HepG2 (cell line): ENCODE measurements around the gene DOLK. TPM values are rescaled to one million over a fixed set of nuclear protein-coding genes. Genes with fewer than 3 reads are reported as not detected.

Experiments used
- HOXA7 ChIP-seq: sonication (generic); formaldehyde crosslinking; IDR thresholded peaks from 2 replicates; pipeline ENCODE4 v1.8.1; 2022; ENCODE audit warnings: mild to moderate bottlenecking, missing genetic modification reagents, moderate library complexity
- KLF16 ChIP-seq, 2 experiments: sonication (generic) in 1 of 2; formaldehyde crosslinking in 1 of 2; IDR thresholded peaks; 2 replicates each; pipeline versions ENCODE4 v1.6.1 to v1.8.0; 2016 to 2023; ENCODE audit warnings: missing genetic modification reagents in 2 of 2, missing compliant biosample characterization in 1 of 2
- MBNL3 ChIP-seq: fragments of 250-450 bp; sonication (Bioruptor Pico); conservative IDR thresholded peaks from 2 replicates; pipeline ENCODE4 v1.8.0; 2022; ENCODE audit warnings: mild to moderate bottlenecking, inconsistent platforms
- NR2F6 ChIP-seq, 2 experiments: IDR thresholded peaks; 2 replicates each; pipeline ENCODE4 v1.6.1; 2016; ENCODE audit warnings: antibody characterized with exemption in 1 of 2, mild to moderate bottlenecking in 1 of 2
- POLR2G ChIP-seq: fragments of 200-400 bp; formaldehyde crosslinking; IDR thresholded peaks from 2 replicates; pipeline ENCODE4 v1.6.1; 2018; ENCODE audit warnings: mild to moderate bottlenecking, low read depth, low read length, moderate library complexity
- SETDB1 ChIP-seq: sonication (generic); formaldehyde crosslinking; IDR thresholded peaks from 2 replicates; pipeline ENCODE4 v1.5.1; 2020; ENCODE audit warnings: missing genetic modification reagents, mild to moderate bottlenecking, borderline replicate concordance
- SIN3B ChIP-seq: fragments of 150-350 bp; IDR thresholded peaks from 2 replicates; pipeline ENCODE4 v1.6.1; 2014; ENCODE audit warnings: low read length
- TP53 ChIP-seq: sonication (generic); formaldehyde crosslinking; conservative IDR thresholded peaks from 2 replicates; pipeline ENCODE4 v1.4.0; 2020; ENCODE audit warnings: missing genetic modification reagents
- WIZ ChIP-seq: sonication (generic); formaldehyde crosslinking; IDR thresholded peaks from 2 replicates; pipeline ENCODE4 v1.5.1; 2020; ENCODE audit warnings: mild to moderate bottlenecking, missing genetic modification reagents
- ZC3H4 ChIP-seq: sonication (generic); formaldehyde crosslinking; IDR thresholded peaks from 2 replicates; pipeline ENCODE4 v1.4.0; 2020; ENCODE audit warnings: missing genetic modification reagents, borderline replicate concordance
- ZNF33B ChIP-seq: sonication (generic); formaldehyde crosslinking; IDR thresholded peaks from 2 replicates; pipeline ENCODE4 v1.5.1; 2020; ENCODE audit warnings: mild to moderate bottlenecking, missing genetic modification reagents
- ZNF34 ChIP-seq: sonication (generic); formaldehyde crosslinking; IDR thresholded peaks from 2 replicates; pipeline ENCODE4 v1.4.0; 2020; ENCODE audit warnings: mild to moderate bottlenecking, missing genetic modification reagents, borderline replicate concordance
- ZNF441 ChIP-seq: sonication (generic); formaldehyde crosslinking; IDR thresholded peaks from 2 replicates; pipeline ENCODE4 v1.7.0; 2021; ENCODE audit warnings: missing genetic modification reagents, borderline replicate concordance
- ZNF510 ChIP-seq: sonication (generic); formaldehyde crosslinking; IDR thresholded peaks from 2 replicates; pipeline ENCODE4 v1.4.0; 2020; ENCODE audit warnings: low read depth, mild to moderate bottlenecking, missing genetic modification reagents
- ZNF564 ChIP-seq: sonication (generic); formaldehyde crosslinking; IDR thresholded peaks from 2 replicates; pipeline ENCODE4 v1.8.1; 2023; ENCODE audit warnings: mild to moderate bottlenecking, missing genetic modification reagents
- ZNF674 ChIP-seq: sonication (generic); formaldehyde crosslinking; IDR thresholded peaks from 2 replicates; pipeline ENCODE4 v1.5.0; 2020; ENCODE audit warnings: low read depth, mild to moderate bottlenecking, missing genetic modification reagents
- ZNF773 ChIP-seq: sonication (generic); formaldehyde crosslinking; IDR thresholded peaks from 2 replicates; pipeline ENCODE4 v1.4.0; 2020; ENCODE audit warnings: missing genetic modification reagents, borderline replicate concordance
- ZNF790 ChIP-seq: sonication (generic); formaldehyde crosslinking; IDR thresholded peaks from 2 replicates; pipeline ENCODE4 v1.8.0; 2022; ENCODE audit warnings: missing genetic modification reagents, mild to moderate bottlenecking, borderline replicate concordance
- polyA plus RNA-seq, 8 experiments: library from polyadenylated mRNA; depleted of rRNA in 3 of 8; stranded (reverse) in 7 of 8; unstranded in 1 of 8; fragments of >200 nt; fragmentation: Illumina TruSeq in 4 of 8; extraction: Trizol in 4 of 8; gene quantifications; 2 replicates each; pipeline versions ENCODE4 v1.2.1 to v1.2.3, GENCODE V29; 2011 to 2016; ENCODE audit warnings: low read depth in 4 of 8, missing spikeins in 1 of 8, mixed read lengths in 1 of 8; ENCODE audit not compliant: insufficient read depth in 1 of 8
- total RNA-seq, 5 experiments: library from RNA; depleted of rRNA; stranded (reverse); fragments of >200 nt; fragmentation: Illumina TruSeq; extraction: Trizol; gene quantifications; 2 replicates each; pipeline ENCODE4 v1.2.3, GENCODE V29; 2016; ENCODE audit warnings: low read depth in 1 of 5
- TF ChIP-seq, protein P1 (sequence below): sonication (generic); formaldehyde crosslinking; IDR thresholded peaks from 2 replicates; pipeline ENCODE4 v1.4.0; 2020; ENCODE audit warnings: missing genetic modification reagents, borderline replicate concordance
- TF ChIP-seq, protein P2 (sequence below): sonication (generic); formaldehyde crosslinking; IDR thresholded peaks from 2 replicates; pipeline ENCODE4 v1.5.0; 2020; ENCODE audit warnings: missing genetic modification reagents
- TF ChIP-seq, protein P3 (sequence below): sonication (generic); formaldehyde crosslinking; IDR thresholded peaks from 2 replicates; pipeline ENCODE4 v1.5.1; 2020; ENCODE audit warnings: mild to moderate bottlenecking, missing genetic modification reagents, moderate library complexity
- TF ChIP-seq, protein P4 (sequence below): sonication (generic); formaldehyde crosslinking; IDR thresholded peaks from 2 replicates; pipeline ENCODE4 v1.5.0; 2020; ENCODE audit warnings: missing genetic modification reagents

Gene DOLK
- total and polyA plus RNA-seq, 2 of the 13 experiments (the other 11 are each of a cell fraction or from before 2014, with no cell fraction given): 15.4 to 18.7 TPM

DNA sequence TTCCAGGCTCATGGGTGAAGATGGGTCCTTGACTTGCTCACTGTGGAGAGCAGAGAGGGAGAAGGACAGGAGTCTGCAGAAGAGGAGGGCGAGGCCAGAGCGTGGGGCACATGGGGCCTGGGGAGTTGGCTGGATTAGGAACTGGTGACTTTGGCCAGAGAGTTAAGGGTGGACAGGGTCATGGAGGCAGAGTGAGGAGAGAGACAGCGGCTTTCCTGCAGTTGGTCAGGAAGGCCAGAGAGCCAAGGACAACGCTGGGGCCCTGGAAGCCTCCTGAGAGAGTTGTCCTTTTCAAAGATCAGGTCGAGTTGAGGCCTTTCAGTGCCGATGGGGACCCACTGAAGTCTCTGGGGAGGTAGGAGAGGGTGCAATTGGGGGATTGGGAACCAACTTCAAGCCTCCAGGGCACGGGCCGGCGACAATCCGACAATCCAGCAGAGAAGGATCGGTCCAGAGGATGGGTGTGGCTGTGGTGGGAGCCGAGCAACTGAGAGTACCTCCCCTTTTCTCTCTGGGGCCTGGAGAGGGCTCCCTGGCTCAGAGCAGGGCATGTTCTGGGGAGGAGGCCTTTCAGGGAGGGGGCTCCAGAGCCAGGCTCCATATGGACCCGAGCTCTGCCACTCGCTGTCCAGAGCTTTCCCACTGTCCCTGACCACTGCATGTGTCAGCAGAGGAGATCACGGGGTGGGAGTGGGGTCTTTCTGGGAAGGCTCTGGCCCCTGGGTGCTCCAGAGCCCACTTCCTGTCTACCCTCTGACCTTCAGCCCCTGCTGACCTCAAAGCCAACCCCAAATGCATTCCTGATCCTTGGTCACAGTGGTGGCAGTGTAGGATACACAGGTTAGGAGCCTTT, 34.1 kb downstream of the DOLK start (continued):
- TF ChIP-seq ZC3H4 (CRISPR knock-in tag) (no peak), ZNF674 (CRISPR knock-in tag) (no peak), ZNF564 (no peak), KLF16 (CRISPR knock-in tag; IDR thresholded peaks at IDR 0.05) (no peak), ZNF33B (CRISPR knock-in tag) (no peak), HOXA7 (CRISPR knock-in tag) (no peak), TP53 (CRISPR knock-in tag) (no peak), ZNF773 (CRISPR knock-in tag) (no peak), POLR2G (0 out of 2 replicates have a peak, but pooled peaks have one; percentile 20), MBNL3 (CRISPR knock-in tag) (no peak), ZNF34 (CRISPR knock-in tag) (no peak), SETDB1 (CRISPR knock-in tag) (no peak), SIN3B (no peak), ZNF441 (no peak), NR2F6 (IDR thresholded peaks at IDR 0.05) (0 out of 2 replicates have a peak, but pooled peaks have one; percentile 65), NR2F6 (CRISPR knock-in tag; IDR thresholded peaks at IDR 0.05) (peak; percentile 65; the same call in 1 of the 2 replicates), ZNF510 (CRISPR knock-in tag) (no peak), ZNF790 (CRISPR knock-in tag) (no peak), WIZ (0 out of 2 replicates have a peak, but pooled peaks have one; percentile 29)
- TF ChIP-seq, protein P1, sequence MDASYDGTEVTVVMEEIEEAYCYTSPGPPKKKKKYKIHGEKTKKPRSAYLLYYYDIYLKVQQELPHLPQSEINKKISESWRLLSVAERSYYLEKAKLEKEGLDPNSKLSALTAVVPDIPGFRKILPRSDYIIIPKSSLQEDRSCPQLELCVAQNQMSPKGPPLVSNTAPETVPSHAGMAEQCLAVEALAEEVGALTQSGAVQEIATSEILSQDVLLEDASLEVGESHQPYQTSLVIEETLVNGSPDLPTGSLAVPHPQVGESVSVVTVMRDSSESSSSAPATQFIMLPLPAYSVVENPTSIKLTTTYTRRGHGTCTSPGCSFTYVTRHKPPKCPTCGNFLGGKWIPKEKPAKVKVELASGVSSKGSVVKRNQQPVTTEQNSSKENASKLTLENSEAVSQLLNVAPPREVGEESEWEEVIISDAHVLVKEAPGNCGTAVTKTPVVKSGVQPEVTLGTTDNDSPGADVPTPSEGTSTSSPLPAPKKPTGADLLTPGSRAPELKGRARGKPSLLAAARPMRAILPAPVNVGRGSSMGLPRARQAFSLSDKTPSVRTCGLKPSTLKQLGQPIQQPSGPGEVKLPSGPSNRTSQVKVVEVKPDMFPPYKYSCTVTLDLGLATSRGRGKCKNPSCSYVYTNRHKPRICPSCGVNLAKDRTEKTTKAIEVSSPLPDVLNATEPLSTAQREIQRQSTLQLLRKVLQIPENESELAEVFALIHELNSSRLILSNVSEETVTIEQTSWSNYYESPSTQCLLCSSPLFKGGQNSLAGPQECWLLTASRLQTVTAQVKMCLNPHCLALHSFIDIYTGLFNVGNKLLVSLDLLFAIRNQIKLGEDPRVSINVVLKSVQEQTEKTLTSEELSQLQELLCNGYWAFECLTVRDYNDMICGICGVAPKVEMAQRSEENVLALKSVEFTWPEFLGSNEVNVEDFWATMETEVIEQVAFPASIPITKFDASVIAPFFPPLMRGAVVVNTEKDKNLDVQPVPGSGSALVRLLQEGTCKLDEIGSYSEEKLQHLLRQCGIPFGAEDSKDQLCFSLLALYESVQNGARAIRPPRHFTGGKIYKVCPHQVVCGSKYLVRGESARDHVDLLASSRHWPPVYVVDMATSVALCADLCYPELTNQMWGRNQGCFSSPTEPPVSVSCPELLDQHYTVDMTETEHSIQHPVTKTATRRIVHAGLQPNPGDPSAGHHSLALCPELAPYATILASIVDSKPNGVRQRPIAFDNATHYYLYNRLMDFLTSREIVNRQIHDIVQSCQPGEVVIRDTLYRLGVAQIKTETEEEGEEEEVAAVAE (CRISPR knock-in tag): no peak
- TF ChIP-seq, protein P2, sequence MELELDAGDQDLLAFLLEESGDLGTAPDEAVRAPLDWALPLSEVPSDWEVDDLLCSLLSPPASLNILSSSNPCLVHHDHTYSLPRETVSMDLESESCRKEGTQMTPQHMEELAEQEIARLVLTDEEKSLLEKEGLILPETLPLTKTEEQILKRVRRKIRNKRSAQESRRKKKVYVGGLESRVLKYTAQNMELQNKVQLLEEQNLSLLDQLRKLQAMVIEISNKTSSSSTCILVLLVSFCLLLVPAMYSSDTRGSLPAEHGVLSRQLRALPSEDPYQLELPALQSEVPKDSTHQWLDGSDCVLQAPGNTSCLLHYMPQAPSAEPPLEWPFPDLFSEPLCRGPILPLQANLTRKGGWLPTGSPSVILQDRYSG (CRISPR knock-in tag): no peak
- TF ChIP-seq, protein P3, sequence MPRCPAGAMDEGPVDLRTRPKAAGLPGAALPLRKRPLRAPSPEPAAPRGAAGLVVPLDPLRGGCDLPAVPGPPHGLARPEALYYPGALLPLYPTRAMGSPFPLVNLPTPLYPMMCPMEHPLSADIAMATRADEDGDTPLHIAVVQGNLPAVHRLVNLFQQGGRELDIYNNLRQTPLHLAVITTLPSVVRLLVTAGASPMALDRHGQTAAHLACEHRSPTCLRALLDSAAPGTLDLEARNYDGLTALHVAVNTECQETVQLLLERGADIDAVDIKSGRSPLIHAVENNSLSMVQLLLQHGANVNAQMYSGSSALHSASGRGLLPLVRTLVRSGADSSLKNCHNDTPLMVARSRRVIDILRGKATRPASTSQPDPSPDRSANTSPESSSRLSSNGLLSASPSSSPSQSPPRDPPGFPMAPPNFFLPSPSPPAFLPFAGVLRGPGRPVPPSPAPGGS (CRISPR knock-in tag): 0 out of 2 replicates have a peak, but pooled peaks have one; percentile 64
- TF ChIP-seq, protein P4, sequence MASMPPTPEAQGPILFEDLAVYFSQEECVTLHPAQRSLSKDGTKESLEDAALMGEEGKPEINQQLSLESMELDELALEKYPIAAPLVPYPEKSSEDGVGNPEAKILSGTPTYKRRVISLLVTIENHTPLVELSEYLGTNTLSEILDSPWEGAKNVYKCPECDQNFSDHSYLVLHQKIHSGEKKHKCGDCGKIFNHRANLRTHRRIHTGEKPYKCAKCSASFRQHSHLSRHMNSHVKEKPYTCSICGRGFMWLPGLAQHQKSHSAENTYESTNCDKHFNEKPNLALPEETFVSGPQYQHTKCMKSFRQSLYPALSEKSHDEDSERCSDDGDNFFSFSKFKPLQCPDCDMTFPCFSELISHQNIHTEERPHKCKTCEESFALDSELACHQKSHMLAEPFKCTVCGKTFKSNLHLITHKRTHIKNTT: no peak
